Psoas muscle (tissue), 8 donors: ENCODE measurements around the gene ZBTB4. TPM values are rescaled to one million over a fixed set of nuclear protein-coding genes. Genes with fewer than 3 reads are reported as not detected.

Experiments used
- ATAC-seq, 4 donors: fragments of 200-7000 bp; cut with Tn5 transposase; one replicate each; pipeline ENCODE4 v1.9.1; 2020; ENCODE audit warnings: moderate library complexity in 3 of 4, mild to moderate bottlenecking in 2 of 4
- DNase-seq, 2 donors: peaks; one replicate each; pipeline ENCODE4 v3.0.0-alpha.2; 2020
- H3K27ac ChIP-seq: fragments of 200-600 bp; one replicate; pipeline ENCODE4 v1.8.0; 2022
- H3K27me3 ChIP-seq, 3 donors: fragments of 200-600 bp in 1 of 3; one replicate each; pipeline versions ENCODE4 v1.6.1 to v1.8.0; 2013 to 2022; ENCODE audit warnings: low read length in 2 of 3, mild to moderate bottlenecking in 2 of 3, moderate library complexity in 1 of 3; ENCODE audit not compliant: insufficient read depth in 3 of 3
- H3K36me3 ChIP-seq, 2 donors: fragments of 200-600 bp in 1 of 2; one replicate each; pipeline versions ENCODE4 v1.6.1 to v1.8.0; 2013 to 2022; ENCODE audit warnings: low read depth in 1 of 2, mild to moderate bottlenecking in 1 of 2, moderate library complexity in 1 of 2; ENCODE audit not compliant: insufficient read depth in 1 of 2
- H3K4me1 ChIP-seq: fragments of 200-600 bp; one replicate; pipeline ENCODE4 v1.8.0; 2022
- H3K4me3 ChIP-seq: fragments of 200-600 bp; one replicate; pipeline ENCODE4 v1.8.0; 2022; ENCODE audit warnings: mild to moderate bottlenecking
- H3K9me3 ChIP-seq: fragments of 200-600 bp; one replicate; pipeline ENCODE4 v1.8.0; 2022
- CTCF ChIP-seq: fragments of 200-600 bp; IDR thresholded peaks from one replicate; pipeline ENCODE4 v1.8.0; 2022; ENCODE audit warnings: antibody characterized with exemption
- WGBS, 3 donors: extraction: QIAGEN DNeasy Blood & Tissue Kit; methylation state at CpG; one replicate each; pipeline versions ENCODE4 v1.1.6 to v1.1.7; 2013; 5-methylcytosine and 5-hydroxymethylcytosine counted together
- intact Hi-C, 2 donors: fragments of 100-400 bp; cut with DNase I; formaldehyde crosslinking; loops; one replicate each; pipeline versions ENCODE4 v1.11.0 to v1.14.2; 2022
- polyA plus RNA-seq, 3 donors: library from polyadenylated mRNA; stranded (reverse); fragments of 200-250 nt; gene quantifications; one replicate each; pipeline ENCODE4 v1.2.3, GENCODE V29; 2013
- total RNA-seq, 4 donors: library from RNA; stranded (reverse); fragmentation: NEBNext Ultra II Directional in 2 of 4; extraction: Animal tissue kit (Norgen Biotek cat#: 25700) in 2 of 4; gene quantifications; one replicate each; pipeline versions ENCODE4 v1.2.1 to v1.2.4, GENCODE V29; 2021 to 2023
- donor health status: healthy with polysubstance abuse.
- donor health status: DM: no; HTN: no; CAD: no; lungs with moderate emphysema.
- donor health status: Bipolar disorder and iron deficiency.
- donor health status: healthy.
- donor health status: DM: yes; HTN: yes; CAD: no.
- donor health status: DM: no; HTN: no; CAD: no.
- donor health status: DM: no; HTN: no; CAD: no.
- donor health status: DM: yes; HTN: yes; CAD: no.

Gene ZBTB4
- total and polyA plus RNA-seq, 7 donors = 10.3 to 43.2 (median 29.3) TPM

GRCh38 chr17:7444682-7445618 is 34.5 kb downstream of the ZBTB4 start, which contains the start of gene CHRNB1:
CHRNB1 (plus strand) TSS chr17:7445061; CDS start chr17:7445128, 67 bp downstream.
- peaks cover 0 to 7% (median 0%) of the 10 kb centered on the region in 3 donors for H3K27me3 ChIP-seq
- H3K27ac ChIP-seq = peak within 1 kb of the TSS; percentile 100
- peaks cover 34% of the 10 kb centered on the region for H3K4me1 ChIP-seq
- H3K9me3 ChIP-seq = no peaks in the 10 kb centered on the region
- ATAC-seq (peak; percentile 85 to 89 (median 87)), DNase-seq (peak; percentile 93 to 95)
- H3K4me3 ChIP-seq = peak within 1 kb of the TSS; percentile 92
- TF ChIP-seq CTCF = peak; percentile 10
- peaks cover 0 to 35% of the 10 kb centered on the region in 2 donors for H3K36me3 ChIP-seq
- intact Hi-C loops = loop anchor here (2.0 to 5.0 kb wide), 2 partner anchors 34 to 48 kb away; partner anchors contain the start of gene ZBTB4 (in 1 of the 2)
- 2 to 4% (median 2%) methylated on average over 47 to 51 of the region's 51 CpGs for WGBS, 3 donors

GRCh38 chr17:7443499-7444485 is 35.6 kb downstream of the ZBTB4 start:
- intact Hi-C loops = loop anchor here (2.0 to 5.0 kb wide), 2 partner anchors 35 to 46 kb away; partner anchors contain the start of gene ZBTB4 (in 1 of the 2)
- H3K27ac ChIP-seq = peak overlapping the region; percentile 100
- ATAC-seq (peak in 2 of 4 donors; percentile 15 to 26), DNase-seq (no peak)
- H3K4me3 ChIP-seq = no peak overlapping the region
- peaks cover 0 to 25% of the 10 kb centered on the region in 2 donors for H3K36me3 ChIP-seq
- peaks cover 0 to 7% (median 0%) of the 10 kb centered on the region in 3 donors for H3K27me3 ChIP-seq
- H3K4me1 ChIP-seq = peaks cover 43% of the 10 kb centered on the region
- H3K9me3 ChIP-seq = no peaks in the 10 kb centered on the region
- 57 to 67% (median 67%) methylated on average over 7 of the region's 7 CpGs for WGBS, 3 donors
- no peak for TF ChIP-seq CTCF

- no peak for TF ChIP-seq CTCF
- WGBS, 3 donors = 83 to 100% (median 87%) methylated on average over 2 of the region's 2 CpGs
- no peak overlapping the region for H3K4me3 ChIP-seq
- H3K9me3 ChIP-seq = no peaks in the 10 kb centered on the region
- H3K27me3 ChIP-seq = peaks cover 0 to 3% (median 0%) of the 10 kb centered on the region in 3 donors
- intact Hi-C loops = loop anchor here in 1 of 2 donors (5.0 kb wide), 1 partner anchor 45 kb away; no protein-coding TSS in a partner anchor
- no peak for ATAC-seq
- peaks cover 0 to 8% of the 10 kb centered on the region in 2 donors for H3K36me3 ChIP-seq
- H3K4me1 ChIP-seq = peaks cover 48% of the 10 kb centered on the region
- DNase-seq = no peak
- H3K27ac ChIP-seq = peak overlapping the region; percentile 100
Measured at GRCh38 chr17:7442142-7442541, 37.3 kb downstream of the ZBTB4 start.

DNA sequence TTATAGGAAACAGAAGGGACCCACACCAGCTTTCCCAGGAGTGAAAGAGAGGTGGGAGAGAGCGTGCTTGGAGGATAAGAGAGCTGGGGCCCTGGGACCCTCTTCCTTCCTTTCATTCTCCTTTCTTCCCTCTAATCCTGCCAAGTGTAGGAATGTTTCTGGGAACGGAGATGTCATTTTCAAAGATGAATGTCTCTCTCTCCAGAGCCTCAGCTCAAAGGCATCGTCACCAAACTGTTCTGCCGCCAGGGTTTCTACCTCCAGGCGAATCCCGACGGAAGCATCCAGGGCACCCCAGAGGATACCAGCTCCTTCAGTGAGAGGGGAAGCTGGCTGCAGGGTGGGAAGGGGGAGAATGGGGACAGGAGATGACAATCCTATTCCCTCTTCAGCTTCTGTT is 38.2 kb downstream of the ZBTB4 start:
- H3K9me3 ChIP-seq = no peaks in the 10 kb centered on the region
- no peaks in the 10 kb centered on the region for H3K36me3 ChIP-seq
- intact Hi-C loops = loop anchor here in 1 of 2 donors (2.0 to 5.0 kb wide), 2 partner anchors 38 to 44 kb away; partner anchors contain the start of gene ZBTB4
- H3K27me3 ChIP-seq = no peaks in the 10 kb centered on the region
- DNase-seq (no peak), ATAC-seq (no peak)
- 56 to 71% (median 63%) methylated on average over 7 of the region's 7 CpGs for WGBS, 3 donors
- H3K4me1 ChIP-seq = peaks cover 48% of the 10 kb centered on the region
- H3K27ac ChIP-seq = peak overlapping the region; percentile 100
- H3K4me3 ChIP-seq = peak overlapping the region; percentile 72
- TF ChIP-seq CTCF = no peak
